GM04503 (cell line): Measurements from ENCODE around the gene SYVN1.

Source experiments
- DNase-seq: peaks from one replicate; pipeline ENCODE4 v3.0.0-alpha.2; 2012; ENCODE audit warnings: low read depth

SYVN1 gene

DNA sequence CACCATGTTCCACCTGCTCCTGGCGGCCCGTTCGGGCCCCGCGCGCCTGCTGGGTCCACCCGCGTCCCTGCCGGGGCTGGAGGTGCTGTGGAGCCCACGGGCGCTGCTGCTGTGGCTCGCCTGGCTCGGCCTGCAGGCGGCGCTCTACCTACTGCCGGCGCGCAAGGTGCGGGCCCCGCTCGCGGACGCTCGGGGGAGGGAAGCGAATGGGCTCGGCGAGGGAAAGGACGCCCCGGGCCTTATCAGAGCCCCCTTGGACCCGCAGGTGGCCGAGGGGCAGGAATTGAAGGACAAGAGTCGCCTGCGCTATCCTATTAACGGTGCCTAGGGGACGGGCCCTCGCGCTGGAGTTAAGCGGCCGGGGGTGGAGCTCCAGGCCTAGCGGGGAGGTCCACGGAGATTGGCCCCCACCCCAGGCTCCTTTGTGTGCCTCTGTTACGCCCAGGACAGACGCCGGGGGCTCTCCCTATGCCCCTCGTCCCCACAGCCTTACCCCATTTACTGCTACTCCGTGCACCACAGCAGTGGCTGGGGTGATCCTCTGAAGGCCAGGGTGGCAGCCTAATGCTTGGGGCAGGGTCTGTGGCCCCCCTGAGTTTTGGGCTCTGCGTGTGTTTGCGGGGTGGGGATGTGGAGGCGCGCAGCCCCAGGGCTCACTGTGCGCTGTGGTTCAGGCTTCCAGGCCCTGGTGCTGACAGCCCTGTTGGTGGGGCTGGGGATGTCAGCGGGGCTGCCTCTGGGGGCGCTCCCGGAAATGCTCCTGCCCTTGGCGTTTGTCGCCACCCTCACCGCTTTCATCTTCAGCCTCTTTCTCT, 21.6 kb downstream of the SYVN1 start:
- DNase-seq: no peak

DNA sequence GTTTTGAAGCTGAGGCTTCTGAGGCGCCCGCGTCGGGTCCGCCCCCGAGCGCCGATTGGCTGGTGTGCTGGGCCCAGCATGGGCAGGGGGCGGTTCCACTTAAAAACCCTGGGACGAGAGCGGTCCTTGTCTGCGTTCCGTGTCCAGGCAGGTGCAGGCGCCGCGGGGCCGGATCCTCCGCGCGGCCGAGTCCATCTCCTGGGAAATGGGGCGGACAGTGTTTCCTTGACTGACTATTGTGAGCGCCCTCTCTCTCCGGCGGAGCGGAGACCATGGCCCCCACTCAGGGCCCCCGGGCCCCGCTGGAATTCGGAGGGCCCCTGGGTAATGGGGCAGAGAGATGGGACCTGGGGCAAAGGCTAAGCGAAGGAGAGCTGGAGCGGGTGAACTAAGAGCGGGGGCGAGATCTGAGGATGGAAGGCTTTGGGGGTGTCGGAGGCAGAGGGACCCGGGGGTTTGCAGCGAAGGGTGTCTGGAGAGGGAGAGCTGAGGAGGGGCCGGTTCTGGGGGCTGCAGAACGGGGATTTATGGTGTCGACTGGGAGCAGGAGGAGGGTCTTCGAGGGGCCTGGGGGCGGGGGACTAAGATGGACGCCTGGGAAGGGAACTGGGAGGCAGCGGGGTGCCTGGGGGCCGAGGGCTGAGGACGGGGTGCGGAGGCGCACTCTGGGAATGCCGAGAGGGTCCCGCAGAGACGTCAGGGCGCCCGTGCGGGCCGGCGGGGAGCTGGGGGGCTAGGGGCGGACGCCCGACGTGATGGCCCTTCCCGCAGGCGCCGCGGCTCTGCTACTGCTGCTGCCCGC, 22.4 kb downstream of the SYVN1 start, which contains the start of gene TM7SF2:
Gene TM7SF2 (plus strand): TSS at position 129 of the 802 bp plus-strand sequence. CDS start 144 bp downstream, at position 273.
- no peak for DNase-seq

DNA sequence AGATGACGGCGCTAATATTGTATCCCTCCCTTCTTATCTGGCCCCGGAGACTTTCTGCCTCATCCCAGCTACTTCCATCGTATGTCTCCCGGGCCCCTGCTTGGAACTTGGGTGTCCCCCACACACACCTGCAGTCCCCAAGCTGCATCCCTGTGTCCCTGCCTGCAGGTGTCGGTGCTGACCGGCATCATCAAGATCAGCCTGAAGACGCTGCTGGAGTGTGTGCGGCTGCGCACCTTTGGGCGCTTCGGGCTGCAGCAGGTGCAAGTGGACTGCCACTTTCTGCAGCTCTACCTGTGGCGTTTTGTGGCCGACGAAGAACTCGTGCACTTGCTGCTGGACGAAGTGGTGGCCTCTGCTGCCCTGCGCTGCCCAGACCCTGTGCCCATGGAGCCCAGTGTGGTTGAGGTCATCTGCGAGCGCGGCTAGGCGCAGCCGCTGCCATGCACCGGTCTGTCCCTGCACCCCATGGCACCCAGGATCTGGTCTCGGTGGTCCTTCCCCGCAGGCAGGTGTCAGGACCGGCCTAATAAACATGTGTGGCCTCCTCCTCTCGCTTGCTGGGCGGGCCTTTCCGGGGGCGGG, 23.1 kb downstream of the SYVN1 start:
- no peak for DNase-seq

DNA sequence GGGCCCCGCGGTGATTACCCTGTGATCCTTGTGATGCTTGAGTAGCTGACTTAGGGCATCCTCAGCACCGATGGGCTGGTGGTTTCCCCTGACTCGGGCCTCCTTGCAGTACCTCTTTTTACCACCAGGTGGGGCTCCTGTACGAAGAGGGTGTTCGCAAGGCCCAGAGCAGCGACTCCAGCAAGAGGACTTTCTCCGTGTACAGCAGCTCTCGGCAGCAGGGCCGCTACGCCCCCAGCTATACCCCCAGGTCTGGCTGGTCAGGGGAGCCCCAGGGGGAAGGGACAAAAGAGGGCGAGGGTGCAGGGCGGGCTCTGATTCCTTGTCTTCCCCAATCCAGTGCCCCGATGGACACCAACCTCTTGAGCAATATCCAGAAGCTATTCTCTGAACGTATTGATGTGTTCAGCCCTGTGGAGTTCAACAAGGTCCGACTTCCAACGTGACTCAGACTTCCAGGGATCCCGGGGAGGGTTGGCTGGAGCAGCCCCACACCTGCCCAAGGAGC, 23.9 kb downstream of the SYVN1 start:
- DNase-seq: no peak

DNA sequence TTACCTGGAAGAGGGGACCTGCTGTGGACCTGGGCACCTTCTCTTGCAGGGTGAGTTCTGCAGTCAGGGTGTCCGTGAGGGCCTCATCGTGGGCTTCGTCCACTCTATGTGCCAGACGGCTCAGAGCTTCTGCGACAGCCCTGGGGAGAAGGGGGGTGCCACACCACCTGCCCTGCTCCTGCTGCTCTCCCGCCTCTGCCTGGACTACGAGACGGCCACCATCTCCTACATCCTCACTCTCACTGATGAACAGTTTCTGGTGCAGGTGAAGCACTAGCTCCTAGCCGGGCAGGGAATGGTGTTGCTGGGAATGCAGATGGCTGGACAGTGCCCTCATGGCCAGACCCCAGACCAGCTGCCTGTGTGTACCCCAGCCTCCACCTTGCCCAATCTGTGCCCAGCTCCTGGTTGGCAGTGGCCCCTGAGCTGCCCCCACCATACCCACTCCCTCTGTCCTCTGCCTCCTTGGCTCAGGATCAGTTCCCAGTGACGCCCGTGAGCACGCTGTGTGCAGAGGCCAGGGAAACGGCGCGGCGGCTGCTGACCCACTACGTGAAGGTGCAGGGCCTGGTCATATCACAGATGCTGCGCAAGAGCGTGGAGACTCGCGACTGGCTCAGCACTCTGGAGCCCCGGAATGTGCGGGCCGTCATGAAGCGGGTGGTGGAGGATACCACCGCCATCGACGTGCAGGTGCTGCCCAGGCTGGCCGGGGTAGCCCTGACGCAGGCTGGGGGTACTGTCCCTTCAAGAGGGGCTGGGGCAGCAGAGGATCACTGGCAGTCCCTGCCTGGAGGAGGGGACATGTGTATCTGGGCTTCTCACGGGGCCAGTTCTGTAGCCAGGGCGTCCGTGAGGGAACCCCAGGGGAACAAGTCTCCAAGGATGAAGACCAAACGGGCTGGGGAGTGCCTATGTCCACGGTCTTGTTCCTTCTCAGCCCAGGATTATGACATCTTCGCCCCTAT, 24.8 kb downstream of the SYVN1 start:
- no peak for DNase-seq

DNA sequence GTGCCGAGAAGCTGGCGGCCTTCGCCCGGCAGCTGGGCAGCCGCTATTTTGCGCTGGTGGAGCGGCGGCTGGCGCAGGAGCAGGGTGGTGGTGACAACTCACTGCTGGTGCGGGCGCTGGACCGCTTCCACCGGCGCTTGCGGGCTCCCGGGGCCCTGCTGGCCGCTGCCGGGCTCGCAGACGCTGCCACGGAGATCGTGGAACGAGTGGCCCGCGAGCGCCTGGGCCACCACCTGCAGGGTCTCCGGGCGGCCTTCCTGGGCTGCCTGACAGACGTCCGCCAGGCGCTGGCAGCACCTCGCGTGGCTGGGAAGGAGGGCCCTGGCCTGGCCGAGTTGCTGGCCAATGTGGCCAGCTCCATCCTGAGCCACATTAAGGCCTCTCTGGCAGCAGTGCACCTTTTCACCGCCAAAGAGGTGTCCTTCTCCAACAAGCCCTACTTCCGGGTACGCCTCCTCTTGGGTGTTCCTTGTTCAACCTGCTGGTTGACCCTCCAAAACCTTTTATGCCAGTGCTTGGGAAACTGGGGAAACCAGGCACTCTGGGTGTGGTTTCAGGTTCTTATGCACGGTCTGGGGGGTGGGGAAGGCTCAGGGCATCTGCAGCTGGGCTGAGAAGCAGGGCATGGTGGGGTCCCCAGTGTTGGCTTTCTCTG, 25.7 kb downstream of the SYVN1 start:
- no peak for DNase-seq

DNA sequence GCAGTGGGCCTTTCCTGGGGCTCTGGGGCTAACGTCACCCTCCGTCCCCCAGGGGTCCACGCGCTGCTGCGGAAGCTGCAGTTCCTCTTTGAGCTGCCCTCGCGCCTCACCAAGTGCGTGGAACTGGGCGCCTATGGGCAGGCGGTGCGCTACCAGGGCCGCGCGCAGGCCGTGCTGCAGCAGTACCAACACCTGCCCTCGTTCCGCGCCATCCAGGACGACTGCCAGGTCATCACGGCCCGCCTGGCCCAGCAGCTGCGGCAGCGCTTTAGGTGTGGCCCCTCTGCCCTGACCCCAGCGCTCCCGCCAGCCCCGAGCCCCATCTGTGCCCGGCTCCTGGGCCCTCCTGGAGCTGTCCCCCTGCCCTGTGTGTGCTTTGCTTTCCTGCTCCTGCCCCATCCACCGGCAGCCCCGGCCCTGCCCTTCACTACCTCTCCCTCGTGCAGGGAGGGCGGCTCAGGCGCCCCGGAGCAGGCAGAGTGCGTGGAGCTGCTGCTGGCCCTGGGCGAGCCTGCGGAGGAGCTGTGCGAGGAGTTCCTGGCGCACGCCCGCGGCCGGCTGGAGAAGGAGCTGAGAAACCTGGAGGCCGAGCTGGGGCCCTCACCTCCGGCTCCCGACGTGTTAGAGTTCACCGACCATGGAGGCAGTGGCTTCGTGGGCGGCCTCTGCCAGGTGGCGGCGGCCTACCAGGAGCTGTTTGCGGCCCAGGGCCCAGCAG, 26.4 kb downstream of the SYVN1 start:
- DNase-seq: no peak

DNA sequence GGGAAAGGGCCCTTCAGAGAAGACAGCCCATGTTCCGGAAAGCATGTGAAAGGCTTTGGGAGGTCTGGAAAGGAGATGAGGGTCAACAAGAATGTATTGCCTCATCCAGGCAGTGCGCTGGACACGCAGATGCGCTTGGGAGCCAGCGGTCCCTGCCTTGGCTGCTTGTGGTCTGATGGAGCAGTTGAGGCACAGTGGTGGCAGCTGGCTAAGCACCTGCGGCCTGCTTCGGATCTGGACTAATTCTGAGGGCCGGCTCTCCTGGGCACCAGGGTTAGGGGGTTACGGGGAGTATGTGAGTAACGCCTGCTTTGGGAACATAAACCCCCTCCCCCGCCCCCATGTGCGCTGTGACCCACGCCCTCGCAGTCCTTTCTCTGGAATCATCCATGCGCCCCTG, 27.2 kb downstream of the SYVN1 start:
- DNase-seq: no peak

DNA sequence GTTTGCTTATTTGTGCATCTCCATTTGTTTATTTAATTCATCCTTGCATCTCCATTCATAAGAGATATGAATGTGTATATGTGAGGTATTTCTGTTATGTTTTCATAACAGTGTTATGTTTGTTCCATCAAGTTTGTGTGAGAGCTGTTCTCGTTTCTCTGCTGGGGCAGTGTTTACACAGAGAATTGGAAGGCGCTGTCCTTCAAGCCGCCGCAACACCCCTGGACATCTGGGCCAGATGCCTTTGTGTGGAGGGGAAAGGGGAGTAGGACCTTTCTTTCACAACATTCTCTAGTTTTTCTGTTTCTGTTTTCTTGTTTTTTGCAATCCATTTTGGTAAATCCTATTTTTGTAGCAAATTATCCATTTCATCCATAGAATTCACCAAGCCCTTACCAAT, 29.7 kb downstream of the SYVN1 start:
- DNase-seq: no peak

DNA sequence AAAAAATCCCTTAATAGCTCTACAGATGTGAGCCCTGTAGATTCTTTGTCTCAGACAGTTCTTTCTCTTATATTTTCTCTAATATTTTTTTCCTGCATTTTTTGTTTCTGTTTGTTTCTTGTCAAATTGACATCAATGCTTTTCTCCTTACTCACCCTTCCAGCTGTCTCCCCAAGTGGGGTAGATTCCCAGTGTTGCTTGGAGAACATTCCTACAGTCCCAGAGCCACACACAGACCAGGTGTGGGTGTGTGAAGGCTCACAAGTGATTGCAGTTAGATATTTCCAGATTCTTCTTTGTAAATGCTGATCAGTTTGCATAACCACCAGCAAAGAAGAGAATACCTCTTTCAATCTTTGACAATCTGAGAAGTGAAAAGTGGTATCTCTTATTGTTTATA, 30.8 kb downstream of the SYVN1 start:
- DNase-seq: no peak

DNA sequence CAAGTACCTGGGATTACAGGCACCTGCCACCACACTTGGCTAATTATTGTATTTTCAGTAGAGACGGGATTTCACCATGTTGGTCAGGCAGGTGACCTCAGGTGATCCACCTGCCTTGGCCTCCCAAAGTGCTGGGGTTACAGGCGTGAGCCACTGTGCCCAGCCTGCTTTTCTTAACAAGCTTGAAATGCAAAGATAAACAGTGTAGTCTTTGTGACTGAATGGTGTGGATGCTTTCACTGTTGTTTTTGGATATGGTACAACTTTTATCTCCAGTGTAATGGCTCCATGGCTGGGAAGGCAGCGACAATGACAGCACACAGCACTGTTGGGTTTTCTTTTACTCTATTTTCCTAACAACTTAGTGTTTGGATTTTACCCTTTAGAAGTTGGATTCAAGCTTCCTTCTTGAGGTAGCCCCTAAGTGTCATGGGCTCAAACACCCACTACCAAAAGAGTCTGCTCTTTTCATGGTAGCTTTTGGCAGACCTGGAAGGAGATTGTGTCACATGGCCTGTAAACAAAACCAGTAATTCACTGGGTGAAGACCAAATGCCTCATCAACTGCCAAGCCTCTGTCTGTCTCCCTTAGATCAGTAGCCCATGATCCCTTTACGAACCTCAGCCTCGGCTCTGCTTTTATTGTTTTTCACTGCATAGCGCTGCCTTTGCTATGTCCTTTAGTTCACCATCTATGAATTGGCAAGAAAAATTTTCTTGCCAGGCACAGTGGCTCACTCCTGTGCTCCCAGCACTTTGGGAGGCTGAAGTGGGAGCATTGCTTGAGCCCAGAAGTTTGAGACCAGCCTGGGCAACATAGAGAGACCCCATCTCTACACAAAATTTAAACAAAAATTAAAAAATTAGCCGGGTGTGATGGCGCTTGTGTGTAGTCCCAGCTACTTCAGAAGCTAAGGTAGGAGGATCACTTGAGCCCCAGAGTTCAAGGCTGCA, 31.9 kb downstream of the SYVN1 start:
- no peak for DNase-seq

DNA sequence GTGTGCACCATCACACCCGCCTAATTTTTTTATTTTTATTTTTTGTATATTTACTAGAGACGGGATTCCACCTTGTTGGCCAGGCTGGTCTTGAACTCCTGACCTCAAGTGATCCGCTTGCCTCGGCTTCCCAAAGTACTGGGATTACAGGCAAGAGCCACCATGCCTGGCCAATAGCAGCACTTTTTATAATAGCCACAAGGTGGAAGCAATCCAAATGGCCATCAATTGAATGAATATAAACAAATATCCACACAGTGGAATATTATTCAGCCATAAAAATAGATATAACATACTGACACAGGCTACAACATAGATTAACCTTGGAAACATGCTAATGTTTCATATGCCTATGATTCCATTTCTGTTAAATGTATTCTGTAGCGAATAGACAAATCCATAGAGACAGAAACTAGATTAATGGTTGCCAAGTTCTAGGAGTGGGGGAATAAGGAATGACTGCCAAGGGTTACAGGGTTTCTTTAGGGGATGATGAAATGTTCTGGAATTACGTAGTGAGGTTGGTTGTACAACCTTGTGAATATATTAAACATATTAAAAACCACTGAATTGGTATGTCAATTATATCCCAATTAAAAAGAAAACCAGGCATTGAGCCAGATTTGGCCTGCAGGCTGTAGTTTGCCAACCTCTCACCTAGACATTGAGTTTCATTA, 33.5 kb downstream of the SYVN1 start:
- DNase-seq: no peak

DNA sequence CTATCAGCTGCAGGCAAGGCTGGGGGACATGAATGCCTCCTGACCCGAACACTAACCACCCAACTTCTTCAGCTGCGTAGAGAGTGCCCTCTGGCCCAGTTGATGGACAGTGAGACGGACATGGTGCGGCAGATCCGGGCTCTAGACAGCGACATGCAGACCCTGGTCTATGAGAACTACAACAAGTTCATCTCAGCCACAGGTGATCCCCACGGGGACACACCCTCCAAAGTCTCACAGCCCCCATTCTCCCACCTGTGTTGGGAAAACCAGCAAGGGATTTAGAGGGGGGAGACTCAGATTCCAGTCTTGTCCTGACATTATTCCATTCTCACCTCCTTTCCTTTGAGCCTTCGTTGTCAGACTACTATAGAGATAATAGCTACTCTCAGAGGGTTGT, 37.4 kb downstream of the SYVN1 start:
- DNase-seq: no peak

DNA sequence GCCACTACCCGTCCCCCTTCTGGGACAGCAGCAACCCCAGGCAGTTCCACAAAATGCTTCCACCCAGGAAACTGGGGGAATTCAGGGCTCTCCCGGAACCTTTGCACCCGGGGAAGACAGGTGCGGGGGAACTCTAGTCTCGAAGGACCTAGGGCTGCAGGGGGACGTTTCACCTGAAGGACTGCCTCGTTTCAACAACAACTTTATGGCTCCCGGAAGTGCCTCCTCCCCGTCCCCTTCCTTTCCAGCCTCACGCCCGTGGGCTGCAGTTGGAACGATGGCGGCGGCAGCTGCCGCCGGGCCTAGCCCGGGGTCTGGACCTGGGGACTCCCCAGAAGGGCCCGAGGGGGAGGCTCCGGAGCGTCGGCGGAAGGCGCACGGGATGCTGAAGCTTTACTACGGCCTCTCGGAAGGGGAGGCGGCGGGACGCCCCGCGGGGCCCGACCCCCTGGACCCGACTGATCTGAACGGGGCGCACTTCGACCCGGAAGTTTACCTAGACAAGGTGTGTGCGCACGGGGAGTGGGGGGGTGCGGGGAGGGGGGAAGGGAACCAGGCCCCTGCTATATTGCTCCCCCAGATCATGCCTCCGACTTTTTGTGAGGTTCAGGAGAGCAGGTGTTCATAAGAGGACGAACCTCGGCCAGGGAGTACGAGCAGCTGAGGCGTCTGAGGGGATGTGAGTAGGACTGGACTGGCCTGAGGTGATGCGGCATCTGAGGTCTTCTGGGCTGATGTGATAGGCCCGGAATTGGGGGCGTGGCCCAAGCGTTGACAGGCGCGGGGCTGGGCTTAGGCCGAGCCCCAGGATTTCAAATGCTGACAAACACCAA, 38.1 kb downstream of the SYVN1 start, which contains the start of gene VPS51:
Gene VPS51 (plus strand): TSS at position 241 of the 833 bp plus-strand sequence. CDS start 37 bp downstream, at position 278.
- no peak for DNase-seq

DNA sequence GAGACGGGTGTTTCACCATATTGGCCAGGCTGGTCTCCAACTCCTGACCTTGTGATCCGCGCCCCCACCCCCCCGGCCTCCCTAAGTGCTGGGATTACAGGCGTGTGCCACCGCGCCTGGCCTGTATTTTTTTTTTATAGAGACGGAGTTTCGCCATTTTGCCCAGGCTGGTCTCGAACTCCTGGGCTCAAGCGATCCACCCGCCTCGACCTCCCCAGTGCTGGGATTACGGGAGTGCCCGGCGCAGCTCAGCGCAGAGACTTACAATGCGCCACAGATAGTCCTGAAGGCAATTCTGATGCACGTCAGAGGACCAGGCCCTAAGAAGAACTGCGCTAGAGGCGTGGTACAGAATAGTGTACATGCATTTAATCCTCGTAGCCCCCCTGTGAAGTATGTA, 38.9 kb downstream of the SYVN1 start:
- no peak for DNase-seq

DNA sequence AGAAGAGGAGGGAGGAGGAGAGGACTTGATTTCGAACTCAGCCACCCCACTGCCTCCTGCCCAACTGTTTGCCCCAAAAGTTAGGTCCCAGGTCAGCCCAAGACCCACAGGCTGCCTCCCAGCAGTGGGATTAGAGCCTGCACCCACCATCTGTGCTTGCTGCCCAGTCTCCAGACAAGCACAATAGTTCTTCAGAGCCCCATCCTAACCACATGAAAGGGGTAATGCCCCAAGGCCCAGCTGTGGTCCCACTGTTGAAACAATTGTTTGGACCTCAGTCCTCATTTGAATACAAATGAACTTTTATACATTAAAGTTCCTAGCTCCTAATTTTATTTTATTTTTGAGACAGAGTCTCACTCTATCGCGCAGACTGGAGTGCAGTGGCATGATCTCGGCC, 43.7 kb downstream of the SYVN1 start:
- no peak for DNase-seq

DNA sequence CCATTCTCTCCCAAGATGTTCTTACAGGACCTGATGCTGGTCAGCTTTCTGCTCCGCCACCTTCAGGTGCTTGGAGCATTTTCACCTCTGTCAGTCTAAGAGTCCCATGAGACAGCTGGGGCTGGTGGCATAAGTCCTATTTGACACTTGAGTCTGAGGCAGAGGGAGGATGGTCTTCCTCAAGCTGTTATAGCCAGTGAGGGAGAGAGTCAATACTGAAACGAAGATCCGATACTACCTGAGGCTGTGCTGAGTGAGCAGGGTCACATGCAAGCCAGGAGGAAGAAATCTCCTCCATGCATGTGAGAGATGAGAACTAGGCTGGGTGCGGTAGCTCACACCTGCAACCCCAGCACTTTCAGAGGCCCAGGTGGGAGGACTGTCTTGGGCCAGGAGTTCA, 44.7 kb downstream of the SYVN1 start:
- no peak for DNase-seq

DNA sequence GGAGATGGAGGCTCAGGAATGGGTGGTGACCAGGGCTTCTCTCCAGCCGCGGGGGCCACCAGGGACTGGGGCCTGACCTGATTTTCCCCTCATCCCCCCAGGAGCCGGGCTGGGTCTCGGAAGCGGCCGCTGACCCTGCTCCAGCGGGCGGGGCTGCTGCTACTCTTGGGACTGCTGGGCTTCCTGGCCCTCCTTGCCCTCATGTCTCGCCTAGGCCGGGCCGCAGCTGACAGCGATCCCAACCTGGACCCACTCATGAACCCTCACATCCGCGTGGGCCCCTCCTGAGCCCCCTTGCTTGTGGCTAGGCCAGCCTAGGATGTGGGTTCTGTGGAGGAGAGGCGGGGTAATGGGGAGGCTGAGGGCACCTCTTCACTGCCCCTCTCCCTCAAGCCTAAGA, 46.5 kb downstream of the SYVN1 start:
- no peak for DNase-seq
